Activated naive CD8-positive, alpha-beta T cell (primary cell): Measurements from ENCODE around the gene KRTAP10-8.
"Not testable (repeated sequence)": the region's sequence is repeated elsewhere in the genome, so short reads cannot be mapped to it uniquely, and the experiment has no call there.

Experiments
- H3K27ac Mint-ChIP-seq: one replicate; pipeline ENCODE4 v1.8.0; 2021; ENCODE audit warnings: mixed read lengths
- H3K27me3 Mint-ChIP-seq: one replicate; pipeline ENCODE4 v1.8.0; 2021; ENCODE audit warnings: mixed read lengths
- H3K36me3 Mint-ChIP-seq: one replicate; pipeline ENCODE4 v1.8.0; 2021; ENCODE audit warnings: mixed read lengths
- H3K4me1 Mint-ChIP-seq: one replicate; pipeline ENCODE4 v1.8.0; 2021; ENCODE audit warnings: low read depth, mixed read lengths
- H3K4me3 Mint-ChIP-seq: one replicate; pipeline ENCODE4 v1.8.0; 2021; ENCODE audit warnings: mild to moderate bottlenecking, mixed read lengths
- H3K9me3 Mint-ChIP-seq: one replicate; pipeline ENCODE4 v1.8.0; 2021; ENCODE audit warnings: low read depth, mixed read lengths

The KRTAP10-8 gene

DNA sequence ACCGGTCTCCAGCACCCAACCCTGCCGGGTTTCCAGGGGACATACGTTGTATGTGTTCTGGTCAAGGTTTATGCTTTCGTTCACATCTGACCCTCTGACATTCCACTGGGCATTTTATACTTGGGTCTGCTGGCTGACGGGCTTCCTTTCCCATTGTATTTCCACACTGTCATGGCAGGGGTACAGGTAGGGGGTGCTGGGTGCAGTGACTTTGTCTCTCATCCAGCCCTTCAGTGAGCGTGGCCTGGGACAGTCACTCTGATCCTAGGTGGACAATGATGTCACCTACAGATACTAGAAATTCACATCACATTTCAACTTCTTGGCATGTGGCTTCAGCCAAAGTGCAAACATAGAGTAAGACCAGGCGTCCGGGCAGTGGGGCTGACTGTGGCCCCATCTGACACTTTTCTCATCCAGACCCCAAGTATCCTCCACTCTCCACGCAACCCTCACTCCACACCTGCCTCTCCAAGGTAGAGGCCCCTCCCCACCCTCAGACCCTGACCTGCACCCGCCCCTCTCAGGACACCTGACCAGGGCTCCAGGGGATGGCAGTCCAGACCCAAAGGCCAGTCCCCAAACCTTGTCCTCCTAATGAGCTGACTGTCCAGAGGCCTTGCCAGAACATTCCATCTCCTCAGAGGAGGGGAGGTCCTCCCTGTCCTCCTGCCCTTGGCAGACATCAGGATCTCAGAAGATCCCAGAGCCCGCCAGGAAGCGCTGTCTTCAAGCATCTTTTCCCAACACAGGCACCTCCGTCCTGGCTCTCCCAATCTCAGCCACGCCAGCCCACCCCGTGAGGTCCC, 24.5 kb downstream of the KRTAP10-8 start:
- no peak overlapping the region for H3K4me3 Mint-ChIP-seq
- H3K36me3 Mint-ChIP-seq: peaks cover 13% of the 10 kb centered on the region
- H3K27ac Mint-ChIP-seq: no peak overlapping the region
- no peaks in the 10 kb centered on the region for H3K27me3 Mint-ChIP-seq
- H3K4me1 Mint-ChIP-seq: no peaks in the 10 kb centered on the region
- H3K9me3 Mint-ChIP-seq: peaks cover 18% of the 10 kb centered on the region

DNA sequence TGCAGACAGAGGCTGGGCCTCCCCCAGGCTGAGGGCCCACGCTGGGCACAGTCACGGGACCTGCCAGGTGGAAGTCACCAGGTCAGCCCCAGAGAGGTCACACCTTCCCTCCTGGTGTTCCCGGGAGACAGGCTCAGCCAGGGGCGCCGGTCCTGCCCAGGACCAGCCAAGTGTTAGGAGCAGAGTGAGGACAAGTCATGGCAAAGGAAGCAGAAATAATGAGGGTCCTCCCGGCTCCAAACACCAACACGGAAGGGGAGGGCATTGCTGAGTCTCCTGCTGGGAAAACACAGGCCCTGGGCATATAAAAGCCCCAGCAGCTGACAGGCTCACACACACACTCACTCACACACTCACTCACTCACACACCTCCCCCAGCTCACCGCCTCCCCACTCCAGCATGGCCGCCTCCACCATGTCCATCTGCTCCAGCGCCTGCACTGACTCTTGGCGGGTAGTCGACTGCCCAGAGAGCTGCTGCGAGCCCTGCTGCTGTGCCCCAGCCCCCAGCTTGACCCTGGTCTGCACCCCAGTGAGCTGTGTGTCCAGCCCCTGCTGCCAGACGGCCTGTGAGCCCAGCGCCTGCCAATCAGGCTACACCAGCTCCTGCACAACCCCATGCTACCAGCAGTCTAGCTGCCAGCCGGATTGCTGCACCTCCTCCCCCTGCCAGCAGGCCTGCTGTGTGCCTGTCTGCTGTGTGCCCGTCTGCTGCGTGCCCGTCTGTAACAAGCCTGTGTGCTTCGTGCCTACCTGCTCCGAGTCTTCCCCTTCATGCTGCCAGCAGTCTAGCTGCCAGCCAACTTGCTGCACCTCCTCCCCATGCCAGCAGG, 25.4 kb downstream of the KRTAP10-8 start, which contains the start of gene KRTAP10-10:
KRTAP10-10 (plus strand) TSS at position 339 of the 833 bp plus-strand sequence; CDS start at position 401, 62 bp downstream.
- peaks cover 11% of the 10 kb centered on the region for H3K9me3 Mint-ChIP-seq
- H3K4me3 Mint-ChIP-seq: no peak within 1 kb of the TSS
- no peaks in the 10 kb centered on the region for H3K27me3 Mint-ChIP-seq
- H3K27ac Mint-ChIP-seq: no peak within 1 kb of the TSS
- H3K36me3 Mint-ChIP-seq: peaks cover 12% of the 10 kb centered on the region
- no peaks in the 10 kb centered on the region for H3K4me1 Mint-ChIP-seq

DNA sequence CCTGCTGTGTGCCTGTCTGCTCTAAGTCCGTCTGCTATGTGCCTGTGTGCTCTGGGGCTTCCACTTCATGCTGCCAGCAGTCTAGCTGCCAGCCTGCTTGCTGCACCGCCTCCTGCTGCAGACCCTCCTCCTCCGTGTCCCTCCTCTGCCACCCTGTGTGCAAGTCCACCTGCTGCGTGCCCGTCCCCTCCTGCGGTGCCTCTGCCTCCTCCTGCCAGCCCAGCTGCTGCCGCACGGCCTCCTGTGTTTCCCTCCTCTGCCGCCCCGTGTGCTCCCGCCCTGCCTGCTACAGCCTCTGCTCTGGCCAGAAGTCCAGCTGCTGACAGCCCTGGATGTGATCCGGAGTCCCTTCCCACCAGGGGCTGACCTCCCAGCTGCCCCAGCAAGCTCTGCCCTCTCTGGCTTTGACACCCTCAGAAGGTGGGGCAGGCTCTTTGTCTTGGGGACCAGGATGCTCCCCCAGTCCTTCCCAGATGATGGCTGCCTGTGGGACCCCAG, 26.0 kb downstream of the KRTAP10-8 start:
- not testable (repeated sequence) for H3K4me1 Mint-ChIP-seq, H3K4me3 Mint-ChIP-seq, H3K27me3 Mint-ChIP-seq, H3K9me3 Mint-ChIP-seq, H3K27ac Mint-ChIP-seq
- peaks cover 11% of the 10 kb centered on the region for H3K36me3 Mint-ChIP-seq

DNA sequence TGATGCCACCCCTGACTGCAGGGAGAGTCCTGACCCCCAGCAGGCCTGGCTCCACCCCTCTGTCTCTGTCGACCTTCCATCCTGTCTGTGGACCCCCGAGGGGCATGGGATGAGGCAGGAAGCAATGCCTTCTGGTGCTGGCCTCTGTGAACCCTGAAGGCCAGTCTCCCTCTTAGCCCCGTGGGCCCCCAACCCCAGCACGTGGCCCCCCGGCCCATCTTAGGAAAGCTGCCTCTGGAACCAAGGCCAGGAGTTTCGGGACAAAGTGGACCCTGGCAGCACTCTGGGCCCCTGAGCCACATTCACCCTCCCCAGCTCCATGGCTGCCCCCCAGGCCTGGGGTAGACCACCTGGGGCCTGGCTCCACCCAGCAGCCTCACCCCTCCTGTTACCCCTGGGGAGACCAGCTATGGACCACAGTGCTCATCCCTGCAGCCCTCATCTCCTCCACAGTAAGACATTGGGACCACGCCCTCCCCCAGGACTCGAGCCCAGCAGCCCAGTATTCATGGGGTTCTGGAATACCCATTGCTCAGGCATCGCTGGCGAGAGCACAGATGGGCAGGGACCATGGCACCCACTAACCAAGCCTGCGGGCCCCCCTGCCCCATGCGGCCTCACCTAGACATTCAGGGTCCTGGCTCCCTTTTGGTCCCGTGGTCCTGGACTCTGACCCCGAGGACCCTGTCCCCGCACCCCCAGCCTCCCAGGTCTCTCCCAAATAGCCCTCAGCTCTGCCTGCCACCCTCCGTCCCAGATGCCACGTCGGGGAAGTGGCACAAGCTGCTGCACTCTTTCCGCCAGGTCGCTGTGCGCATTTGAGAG, 26.8 kb downstream of the KRTAP10-8 start:
- not testable (repeated sequence) for H3K27ac Mint-ChIP-seq
- peaks cover 15% of the 10 kb centered on the region for H3K9me3 Mint-ChIP-seq

DNA sequence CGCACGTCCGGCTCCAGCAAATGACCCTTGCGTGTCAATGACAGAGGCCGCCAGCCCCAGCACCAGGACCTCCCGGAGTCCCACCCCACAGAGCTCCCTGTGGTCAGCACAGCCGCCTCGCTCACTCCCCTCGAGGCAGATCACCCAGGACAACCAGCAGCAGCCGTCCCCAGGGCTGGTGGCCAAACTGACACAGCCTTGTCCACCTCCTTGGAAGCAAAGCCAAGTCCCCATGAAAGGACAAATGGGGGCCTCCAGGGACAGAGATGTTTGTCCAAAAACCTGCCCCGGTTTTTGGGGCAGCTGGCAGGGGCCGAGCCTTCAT, 27.4 kb downstream of the KRTAP10-8 start:
- H3K27me3 Mint-ChIP-seq: no peaks in the 10 kb centered on the region
- peaks cover 19% of the 10 kb centered on the region for H3K9me3 Mint-ChIP-seq
- H3K36me3 Mint-ChIP-seq: peaks cover 12% of the 10 kb centered on the region
- no peak overlapping the region for H3K27ac Mint-ChIP-seq
- no peaks in the 10 kb centered on the region for H3K4me1 Mint-ChIP-seq
- no peak overlapping the region for H3K4me3 Mint-ChIP-seq

More for the DNA sequence above, 26.8 kb downstream of the KRTAP10-8 start:
- not testable (repeated sequence) for H3K27me3 Mint-ChIP-seq, H3K4me1 Mint-ChIP-seq, H3K4me3 Mint-ChIP-seq
- peaks cover 12% of the 10 kb centered on the region for H3K36me3 Mint-ChIP-seq

DNA sequence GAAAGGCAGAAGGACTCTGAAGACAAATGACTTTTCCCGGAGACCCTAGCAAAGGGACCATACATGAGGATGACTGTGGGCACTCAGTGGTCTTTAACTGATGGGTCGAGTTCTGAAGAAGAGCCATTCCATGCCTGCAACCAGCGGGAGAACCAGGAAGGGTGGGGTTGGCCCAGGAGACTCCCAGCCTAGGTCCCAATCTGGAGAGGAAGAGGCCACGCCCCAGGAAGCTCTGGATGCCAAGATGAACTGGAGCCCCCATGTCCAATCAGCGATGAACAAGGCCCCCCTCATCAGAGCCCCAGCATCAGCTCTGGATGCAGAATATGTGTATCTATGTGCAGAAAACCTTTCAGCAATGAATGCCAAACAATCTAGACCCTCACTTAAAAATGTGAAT, 28.9 kb downstream of the KRTAP10-8 start:
- no peak overlapping the region for H3K27ac Mint-ChIP-seq
- H3K36me3 Mint-ChIP-seq: peaks cover 18% of the 10 kb centered on the region
- H3K27me3 Mint-ChIP-seq: no peaks in the 10 kb centered on the region
- H3K4me1 Mint-ChIP-seq: peaks cover 1% of the 10 kb centered on the region
- H3K4me3 Mint-ChIP-seq: no peak overlapping the region
- peaks cover 27% of the 10 kb centered on the region for H3K9me3 Mint-ChIP-seq

DNA sequence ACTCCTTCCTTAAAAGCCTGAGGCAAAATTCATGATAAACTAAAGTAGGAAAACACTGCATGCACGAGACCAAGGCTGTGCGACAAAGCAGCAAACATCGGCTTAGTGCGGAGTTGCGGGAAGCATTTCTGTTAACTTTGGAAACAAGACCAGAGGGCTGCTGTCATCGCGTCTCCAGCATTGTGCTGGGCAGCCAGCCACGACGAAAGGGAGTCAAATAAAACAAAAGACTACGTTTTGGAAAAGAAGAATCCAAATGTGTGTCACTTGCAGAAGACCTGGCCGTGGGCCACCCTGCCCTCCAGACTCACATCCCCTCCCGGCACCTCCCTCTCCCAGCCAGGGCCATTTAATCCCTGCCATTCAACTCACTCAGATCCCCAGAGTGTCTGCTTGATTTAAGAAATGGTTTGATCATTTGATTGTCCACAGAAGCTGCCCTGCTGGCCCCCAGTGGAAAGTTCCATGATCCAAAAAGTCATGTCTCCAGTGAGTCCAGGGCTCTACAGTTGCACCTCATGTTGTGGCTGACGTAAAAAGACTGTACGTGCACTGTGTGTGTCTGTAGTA, 31.9 kb downstream of the KRTAP10-8 start:
- Mint-ChIP-seq H3K27me3 (no peaks in the 10 kb centered on the region), H3K9me3 (peaks cover 27% of the 10 kb centered on the region), H3K36me3 (peaks cover 18% of the 10 kb centered on the region)

DNA sequence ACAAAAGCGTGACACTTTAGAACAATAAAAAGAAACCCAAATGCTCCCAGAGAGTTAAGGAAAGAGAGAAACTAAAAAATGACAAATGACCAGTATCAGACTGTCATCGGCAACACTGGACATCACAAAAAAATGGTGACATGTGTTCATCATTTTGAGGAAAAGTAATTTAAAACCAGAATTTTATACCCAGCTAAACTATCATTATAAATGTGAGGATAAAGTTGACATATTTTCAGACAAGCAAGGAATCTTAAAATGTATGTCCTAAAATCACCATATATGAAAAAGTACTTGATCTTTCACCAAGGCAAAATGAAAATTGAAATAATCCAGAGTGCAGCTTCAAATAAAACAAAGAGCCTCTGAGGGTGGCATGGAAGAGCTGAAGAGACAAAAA, 33.0 kb downstream of the KRTAP10-8 start:
- Mint-ChIP-seq H3K27ac (no peak overlapping the region), H3K4me1 (peaks cover 9% of the 10 kb centered on the region), H3K36me3 (peaks cover 18% of the 10 kb centered on the region), H3K27me3 (no peaks in the 10 kb centered on the region), H3K9me3 (peaks cover 27% of the 10 kb centered on the region), H3K4me3 (no peak overlapping the region)

More for the DNA sequence above, 31.9 kb downstream of the KRTAP10-8 start:
- H3K27ac Mint-ChIP-seq: no peak overlapping the region
- H3K4me1 Mint-ChIP-seq: peaks cover 9% of the 10 kb centered on the region
- H3K4me3 Mint-ChIP-seq: no peak overlapping the region

DNA sequence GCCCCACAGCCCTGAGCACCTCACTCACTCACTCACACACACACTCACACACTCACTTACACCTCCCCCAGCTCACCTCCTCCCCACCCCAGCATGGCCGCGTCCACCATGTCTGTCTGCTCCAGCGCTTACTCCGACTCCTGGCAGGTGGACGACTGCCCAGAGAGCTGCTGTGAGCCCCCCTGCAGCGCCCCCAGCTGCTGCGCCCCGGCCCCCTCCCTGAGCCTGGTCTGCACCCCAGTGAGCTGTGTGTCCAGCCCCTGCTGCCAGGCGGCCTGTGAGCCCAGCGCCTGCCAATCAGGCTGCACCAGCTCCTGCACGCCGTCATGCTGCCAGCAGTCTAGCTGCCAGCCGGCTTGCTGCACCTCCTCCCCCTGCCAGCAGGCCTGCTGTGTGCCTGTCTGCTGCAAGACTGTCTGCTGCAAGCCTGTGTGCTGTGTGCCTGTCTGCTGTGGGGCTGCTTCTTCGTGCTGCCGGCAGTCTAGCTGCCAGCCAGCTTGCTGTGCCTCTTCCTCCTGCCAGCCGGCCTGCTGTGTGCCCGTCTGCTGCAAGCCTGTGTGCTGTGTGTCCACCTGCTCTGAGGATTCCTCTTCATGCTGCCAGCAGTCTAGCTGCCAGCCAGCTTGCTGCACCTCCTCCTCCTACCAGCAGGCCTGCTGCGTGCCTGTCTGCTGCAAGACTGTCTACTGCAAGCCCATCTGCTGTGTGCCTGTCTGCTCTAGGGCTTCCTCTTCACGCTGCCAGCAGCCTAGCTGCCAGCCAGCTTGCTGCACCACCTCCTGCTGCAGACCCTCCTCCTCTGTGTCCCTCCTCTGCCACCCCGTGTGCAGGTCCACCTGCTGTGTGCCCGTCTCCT, 34.7 kb downstream of the KRTAP10-8 start, which contains the start of gene KRTAP10-11:
KRTAP10-11 (plus strand) TSS at position 49 of the 856 bp plus-strand sequence; CDS start at position 94, 45 bp downstream.
- H3K4me1 Mint-ChIP-seq: peaks cover 11% of the 10 kb centered on the region
- not testable (repeated sequence) for H3K27me3 Mint-ChIP-seq, H3K4me3 Mint-ChIP-seq, H3K27ac Mint-ChIP-seq
- peaks cover 12% of the 10 kb centered on the region for H3K36me3 Mint-ChIP-seq
- H3K9me3 Mint-ChIP-seq: peaks cover 18% of the 10 kb centered on the region

DNA sequence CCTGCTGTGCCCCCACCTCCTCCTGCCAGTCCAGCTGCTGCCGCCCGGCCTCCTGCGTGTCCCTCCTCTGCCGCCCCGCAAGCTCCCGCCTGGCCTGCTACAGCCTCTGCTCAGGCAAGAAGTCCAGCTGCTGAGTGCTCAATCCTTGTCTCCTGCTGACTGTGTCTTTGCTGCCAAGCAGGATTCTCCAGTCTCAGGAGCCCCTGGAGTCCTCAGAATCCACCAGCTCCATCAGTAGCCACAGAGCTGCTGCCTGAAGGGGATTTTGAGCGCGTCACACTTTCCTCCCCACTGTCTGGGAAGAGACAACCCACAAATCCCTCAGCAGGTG, 35.3 kb downstream of the KRTAP10-8 start:
- no peaks in the 10 kb centered on the region for H3K27me3 Mint-ChIP-seq
- peaks cover 10% of the 10 kb centered on the region for H3K36me3 Mint-ChIP-seq
- peaks cover 12% of the 10 kb centered on the region for H3K4me1 Mint-ChIP-seq
- H3K4me3 Mint-ChIP-seq: no peak overlapping the region
- H3K9me3 Mint-ChIP-seq: peaks cover 18% of the 10 kb centered on the region
- H3K27ac Mint-ChIP-seq: no peak overlapping the region

DNA sequence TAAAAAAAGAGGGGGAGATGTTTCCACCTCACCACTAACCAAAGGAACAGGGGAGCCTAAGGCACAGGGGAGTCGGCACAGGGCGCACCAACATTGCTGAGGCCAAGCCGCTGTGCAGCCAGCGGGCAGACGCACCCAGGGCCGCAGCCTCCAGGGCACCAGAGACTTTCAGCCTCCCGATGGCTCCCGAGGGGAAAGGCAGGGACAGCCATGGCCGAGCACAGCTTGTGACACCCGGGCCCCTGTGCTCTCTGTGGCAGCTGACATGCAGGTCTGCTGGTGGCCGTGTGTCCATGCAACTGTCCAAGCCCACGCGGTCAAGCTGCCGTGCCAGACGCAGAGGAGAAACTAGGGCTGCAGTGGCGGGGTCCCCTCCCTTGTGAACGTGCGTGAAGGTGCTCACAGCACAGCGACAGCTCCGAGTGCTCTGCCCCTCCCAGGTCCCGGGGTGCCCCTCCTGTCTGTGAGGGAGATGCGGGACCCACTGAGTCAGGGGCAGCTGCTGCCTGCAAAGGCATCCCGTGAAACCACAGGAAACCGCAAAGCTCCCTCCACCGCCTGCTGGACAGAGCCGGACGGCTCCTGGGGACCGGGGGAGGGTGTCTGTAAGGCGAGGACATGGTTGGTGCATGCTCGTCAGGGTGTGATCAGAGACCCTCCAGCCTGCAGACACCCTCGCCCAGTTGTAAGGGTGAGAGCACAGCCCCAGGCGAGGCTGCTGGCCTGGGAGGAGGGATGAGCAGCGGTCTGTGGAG, 36.9 kb downstream of the KRTAP10-8 start:
- Mint-ChIP-seq H3K9me3 (peaks cover 12% of the 10 kb centered on the region), H3K4me3 (no peak overlapping the region), H3K27me3 (no peaks in the 10 kb centered on the region), H3K4me1 (peaks cover 19% of the 10 kb centered on the region), H3K27ac (no peak overlapping the region), H3K36me3 (peaks cover 6% of the 10 kb centered on the region)

DNA sequence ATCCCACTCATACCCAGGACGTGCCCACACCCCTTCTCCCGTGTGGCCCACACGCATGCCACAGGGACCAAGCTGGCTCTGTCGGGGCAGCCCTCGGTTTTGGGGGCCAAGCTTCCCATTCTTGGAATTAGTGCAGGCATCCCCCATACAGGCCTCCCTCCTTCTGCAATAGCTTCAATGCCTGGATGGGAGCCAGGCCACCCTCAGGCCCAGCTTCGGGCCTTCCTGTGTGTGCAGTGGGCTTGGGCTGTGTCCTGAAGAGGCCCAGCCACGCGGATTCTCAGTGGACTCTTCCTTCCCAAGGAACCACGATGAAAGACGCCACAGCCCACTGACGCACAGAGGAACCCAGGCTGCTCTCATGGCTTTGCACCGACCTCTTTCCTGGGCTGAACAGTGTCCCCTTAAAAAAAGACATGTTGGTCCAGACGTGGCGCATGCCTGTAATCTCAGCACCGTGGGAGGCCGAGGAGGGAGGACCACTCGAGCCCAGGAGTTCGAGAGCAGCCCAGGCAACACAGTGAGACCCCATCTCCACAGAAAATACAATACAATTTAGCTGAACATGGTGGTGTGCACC, 37.7 kb downstream of the KRTAP10-8 start:
- Mint-ChIP-seq H3K36me3 (peaks cover 5% of the 10 kb centered on the region), H3K27ac (no peak overlapping the region), H3K4me1 (peaks cover 27% of the 10 kb centered on the region), H3K4me3 (no peak overlapping the region), H3K9me3 (peaks cover 5% of the 10 kb centered on the region), H3K27me3 (no peaks in the 10 kb centered on the region)
